BLaER1 treated with 17β-estradiol and CSF1 and Interleukin-3, amounts not matched to agents 10 nM and 100 nM (cell line): ENCODE data around the gene BBS2.

Experiments
- H3K27ac ChIP-seq, 11 experiments: shearing (Covaris generic); formaldehyde crosslinking; 2 replicates each; pipeline ENCODE4 v1.8.1; 2022
- H3K27me3 ChIP-seq, 11 experiments: shearing (Covaris generic); formaldehyde crosslinking; 2 replicates each; pipeline ENCODE4 v1.8.1; 2022
- H3K36me3 ChIP-seq, 11 experiments: shearing (Covaris generic); formaldehyde crosslinking; 2 replicates each; pipeline ENCODE4 v1.8.1; 2022
- H3K4me1 ChIP-seq, 10 experiments: shearing (Covaris generic); formaldehyde crosslinking; 2 replicates each; pipeline ENCODE4 v1.8.1; 2022
- H3K4me2 ChIP-seq, 11 experiments: shearing (Covaris generic); formaldehyde crosslinking; 2 replicates each; pipeline ENCODE4 v1.8.1; 2022
- H3K4me3 ChIP-seq, 10 experiments: shearing (Covaris generic); formaldehyde crosslinking; 2 replicates each; pipeline ENCODE4 v1.8.1; 2022
- H3K9ac ChIP-seq, 11 experiments: shearing (Covaris generic); formaldehyde crosslinking; 2 replicates each; pipeline ENCODE4 v1.8.1; 2022
- H3K9me3 ChIP-seq, 11 experiments: shearing (Covaris generic); formaldehyde crosslinking; replicated peaks in 1 of 11; 2 replicates each; pipeline ENCODE4 v1.8.1; 2022
- H4K20me1 ChIP-seq, 11 experiments: shearing (Covaris generic); formaldehyde crosslinking; 2 replicates each; pipeline ENCODE4 v1.8.1; 2022
- Cebpa-rat ChIP-seq, 11 experiments: shearing (Covaris generic); IDR thresholded peaks; 2 replicates each; pipeline ENCODE4 v1.8.1; 2022

The BBS2 gene

GRCh38 chr16:56519459-56520250, at the start of gene BBS2:
Gene BBS2 (minus strand): TSS chr16:56520024. CDS start chr16:56519862, 162 bp downstream.
- Histone ChIP-seq H3K9me3 (no peaks in the 10 kb centered on the region), H3K4me2 (peak within 1 kb of the TSS; percentile 78 to 94 (median 88)), H3K27me3 (no peaks in the 10 kb centered on the region), H3K4me3 (peak within 1 kb of the TSS; percentile 70 to 94 (median 86)), H4K20me1 (peaks cover 0 to 6% (median 0%) of the 10 kb centered on the region in 11 experiments; a peak in 3 of 22 replicates), H3K27ac (peak within 1 kb of the TSS; percentile 36 to 70 (median 62)), H3K36me3 (no peaks in the 10 kb centered on the region), H3K9ac (peak within 1 kb of the TSS; percentile 66 to 85 (median 78)), H3K4me1 (peaks cover 13 to 54% (median 20%) of the 10 kb centered on the region in 10 experiments)
- no peak for TF ChIP-seq Cebpa-rat (IDR thresholded peaks at IDR 0.05)

GRCh38 chr16:56564793-56565477, 45.1 kb upstream of the BBS2 start, which contains the start of gene MT4:
Gene MT4 (plus strand): TSS chr16:56565073. CDS start chr16:56565129, 56 bp downstream.
- no peak for TF ChIP-seq Cebpa-rat (IDR thresholded peaks at IDR 0.05)
- no peak within 1 kb of the TSS for H3K27ac ChIP-seq
- H3K4me3 ChIP-seq: no peak within 1 kb of the TSS
- H3K27me3 ChIP-seq: no peaks in the 10 kb centered on the region
- H3K4me2 ChIP-seq: no peak within 1 kb of the TSS
- peaks cover 0 to 14% (median 11%) of the 10 kb centered on the region in 10 experiments; a peak in 14 of 20 replicates for H3K4me1 ChIP-seq
- H4K20me1 ChIP-seq: no peaks in the 10 kb centered on the region
- no peak within 1 kb of the TSS for H3K9ac ChIP-seq
- no peaks in the 10 kb centered on the region for H3K9me3 ChIP-seq
- H3K36me3 ChIP-seq: no peaks in the 10 kb centered on the region

GRCh38 chr16:56561126-56561525, 41.3 kb upstream of the BBS2 start:
- Histone ChIP-seq H3K27ac (no peak overlapping the region), H3K36me3 (no peaks in the 10 kb centered on the region), H3K4me1 (peaks cover 0 to 17% (median 11%) of the 10 kb centered on the region in 10 experiments; a peak in 13 of 20 replicates), H3K4me3 (no peak overlapping the region), H3K9me3 (no peaks in the 10 kb centered on the region), H3K27me3 (no peaks in the 10 kb centered on the region), H3K4me2 (peak overlapping the region in 8 of 11 experiments; percentile 12 to 52 (median 27); a peak in 9 of 22 replicates), H4K20me1 (no peaks in the 10 kb centered on the region), H3K9ac (no peak overlapping the region)
- no peak for TF ChIP-seq Cebpa-rat (IDR thresholded peaks at IDR 0.05)

GRCh38 chr16:56560447-56560846, 40.6 kb upstream of the BBS2 start:
- Histone ChIP-seq H3K4me1 (peaks cover 0 to 17% (median 11%) of the 10 kb centered on the region in 10 experiments; a peak in 13 of 20 replicates), H3K27ac (no peak overlapping the region), H3K4me2 (peak overlapping the region in 8 of 11 experiments; percentile 12 to 52 (median 28); a peak in 9 of 22 replicates), H3K27me3 (no peaks in the 10 kb centered on the region), H3K9me3 (no peaks in the 10 kb centered on the region), H3K36me3 (no peaks in the 10 kb centered on the region), H3K4me3 (no peak overlapping the region), H3K9ac (no peak overlapping the region), H4K20me1 (no peaks in the 10 kb centered on the region)
- no peak for TF ChIP-seq Cebpa-rat (IDR thresholded peaks at IDR 0.05)

- Histone ChIP-seq H3K9ac (no peak overlapping the region), H3K27ac (no peak overlapping the region), H3K27me3 (no peaks in the 10 kb centered on the region), H4K20me1 (no peaks in the 10 kb centered on the region), H3K9me3 (no peaks in the 10 kb centered on the region), H3K4me3 (no peak overlapping the region), H3K4me2 (no peak overlapping the region), H3K36me3 (no peaks in the 10 kb centered on the region), H3K4me1 (peaks cover 0 to 17% (median 11%) of the 10 kb centered on the region in 10 experiments; a peak in 13 of 20 replicates)
- TF ChIP-seq Cebpa-rat (IDR thresholded peaks at IDR 0.05): no peak
Measured at GRCh38 chr16:56559109-56559508, 39.3 kb upstream of the BBS2 start.

- Histone ChIP-seq H3K9me3 (no peaks in the 10 kb centered on the region), H3K27me3 (no peaks in the 10 kb centered on the region), H3K9ac (no peak overlapping the region), H3K4me3 (no peak overlapping the region), H3K4me1 (peaks cover 0 to 17% (median 13%) of the 10 kb centered on the region in 10 experiments; a peak in 14 of 20 replicates), H3K36me3 (no peaks in the 10 kb centered on the region), H4K20me1 (no peaks in the 10 kb centered on the region), H3K27ac (no peak overlapping the region), H3K4me2 (no peak overlapping the region)
- no peak for TF ChIP-seq Cebpa-rat (IDR thresholded peaks at IDR 0.05)
Measured at GRCh38 chr16:56558024-56558747, 38.4 kb upstream of the BBS2 start.

GRCh38 chr16:56554441-56554840, 34.6 kb upstream of the BBS2 start:
- Histone ChIP-seq H4K20me1 (no peaks in the 10 kb centered on the region), H3K4me3 (no peak overlapping the region), H3K4me2 (no peak overlapping the region), H3K9ac (no peak overlapping the region), H3K27me3 (no peaks in the 10 kb centered on the region), H3K4me1 (peaks cover 13 to 32% (median 21%) of the 10 kb centered on the region in 10 experiments), H3K36me3 (no peaks in the 10 kb centered on the region), H3K27ac (no peak overlapping the region), H3K9me3 (no peaks in the 10 kb centered on the region)
- no peak for TF ChIP-seq Cebpa-rat (IDR thresholded peaks at IDR 0.05)

GRCh38 chr16:56551796-56552738, 32.2 kb upstream of the BBS2 start:
- H3K4me1 ChIP-seq: peaks cover 29 to 56% (median 40%) of the 10 kb centered on the region in 10 experiments
- no peak for TF ChIP-seq Cebpa-rat (IDR thresholded peaks at IDR 0.05)
- H3K4me3 ChIP-seq: no peak overlapping the region
- peak overlapping the region in 5 of 11 experiments; percentile 17 to 64 (median 41); a peak in 6 of 22 replicates for H3K27ac ChIP-seq
- H3K27me3 ChIP-seq: no peaks in the 10 kb centered on the region
- H3K36me3 ChIP-seq: no peaks in the 10 kb centered on the region
- H3K4me2 ChIP-seq: peak overlapping the region; percentile 46 to 79 (median 64)
- H4K20me1 ChIP-seq: no peaks in the 10 kb centered on the region
- no peaks in the 10 kb centered on the region for H3K9me3 ChIP-seq
- H3K9ac ChIP-seq: peak overlapping the region in 3 of 11 experiments; percentile 24 to 60 (median 24); a peak in 2 of 22 replicates
